MM.1S (cell line): Measurements from ENCODE around the gene FBLN2.

Experiments used
- EZH2 ChIP-seq: fragments of 300-600 bp; sonication (generic); optimal IDR thresholded peaks from 2 replicates; pipeline ENCODE3; 2017; ENCODE audit warnings: low read depth, mild to moderate bottlenecking, antibody characterized with exemption, low read length, mixed read lengths
- EZH2phosphoT487 ChIP-seq: fragments of 300-600 bp; sonication (generic); IDR thresholded peaks from 2 replicates; pipeline ENCODE4 v1.6.1; 2018; ENCODE audit warnings: antibody characterized with exemption, low read length
- TF ChIP-seq, protein P1 (sequence below): fragments of 300-600 bp; sonication (generic); IDR thresholded peaks from 2 replicates; pipeline ENCODE4 v1.5.1; 2016; ENCODE audit warnings: antibody characterized with exemption, low read length, mixed read lengths

DNA sequence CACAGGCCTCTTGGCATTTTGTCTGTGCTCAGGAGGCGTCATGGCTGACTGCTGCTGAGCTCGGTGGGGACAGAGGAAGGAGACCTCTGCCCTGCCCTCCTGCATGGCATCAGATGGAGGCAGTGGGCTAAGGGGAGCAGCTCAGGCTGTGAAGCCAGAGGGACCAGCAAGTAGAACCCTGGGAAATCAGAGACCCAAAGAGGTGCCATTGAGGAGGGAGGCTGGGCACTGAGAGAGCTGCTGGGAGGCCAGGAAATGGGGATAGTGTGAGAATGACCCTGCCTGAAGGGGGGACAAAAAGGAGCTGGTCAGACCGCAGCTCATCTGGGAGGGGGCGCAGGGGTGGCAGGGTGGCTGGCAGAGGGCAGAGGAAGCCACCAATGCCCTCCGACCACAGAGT is 136.8 kb downstream of the FBLN2 start:
- TF ChIP-seq, protein P1, sequence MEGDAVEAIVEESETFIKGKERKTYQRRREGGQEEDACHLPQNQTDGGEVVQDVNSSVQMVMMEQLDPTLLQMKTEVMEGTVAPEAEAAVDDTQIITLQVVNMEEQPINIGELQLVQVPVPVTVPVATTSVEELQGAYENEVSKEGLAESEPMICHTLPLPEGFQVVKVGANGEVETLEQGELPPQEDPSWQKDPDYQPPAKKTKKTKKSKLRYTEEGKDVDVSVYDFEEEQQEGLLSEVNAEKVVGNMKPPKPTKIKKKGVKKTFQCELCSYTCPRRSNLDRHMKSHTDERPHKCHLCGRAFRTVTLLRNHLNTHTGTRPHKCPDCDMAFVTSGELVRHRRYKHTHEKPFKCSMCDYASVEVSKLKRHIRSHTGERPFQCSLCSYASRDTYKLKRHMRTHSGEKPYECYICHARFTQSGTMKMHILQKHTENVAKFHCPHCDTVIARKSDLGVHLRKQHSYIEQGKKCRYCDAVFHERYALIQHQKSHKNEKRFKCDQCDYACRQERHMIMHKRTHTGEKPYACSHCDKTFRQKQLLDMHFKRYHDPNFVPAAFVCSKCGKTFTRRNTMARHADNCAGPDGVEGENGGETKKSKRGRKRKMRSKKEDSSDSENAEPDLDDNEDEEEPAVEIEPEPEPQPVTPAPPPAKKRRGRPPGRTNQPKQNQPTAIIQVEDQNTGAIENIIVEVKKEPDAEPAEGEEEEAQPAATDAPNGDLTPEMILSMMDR, result no peak
- TF ChIP-seq EZH2, result no peak
- TF ChIP-seq EZH2phosphoT487, result no peak
